Bronchial epithelial cell (primary cell): ENCODE measurements around the gene MITD1. TPM values are rescaled to one million over a fixed set of nuclear protein-coding genes. Genes with fewer than 3 reads are reported as not detected.
"Not testable (repeated sequence)": the region's sequence is repeated elsewhere in the genome, so short reads cannot be mapped to it uniquely, and the experiment has no call there.

Experiments used
- DNase-seq: peaks from one replicate; pipeline ENCODE4 v3.0.0-alpha.2; 2010; ENCODE audit warnings: low read depth
- FAIRE-seq: peaks from 2 replicates; lab custom pipeline; 2011; peaks lifted over from hg19 to GRCh38; lab: Jason Lieb, UNC
- H3K27me3 ChIP-seq: 2 replicates; pipeline ENCODE4 v1.5.1; 2011; ENCODE audit warnings: low read length; ENCODE audit not compliant: control insufficient read depth, insufficient read depth
- H3K36me3 ChIP-seq: 2 replicates; pipeline ENCODE4 v1.5.1; 2011; ENCODE audit warnings: low read length; ENCODE audit not compliant: control insufficient read depth, insufficient read depth
- H3K4me3 ChIP-seq: 2 replicates; pipeline ENCODE4 v1.5.1; 2011; ENCODE audit warnings: mild to moderate bottlenecking, low read depth, low read length, control low read depth
- CTCF ChIP-seq: IDR thresholded peaks from 2 replicates; pipeline ENCODE4 v1.5.1; 2011; ENCODE audit warnings: mild to moderate bottlenecking, moderate library complexity, low read length, control low read depth, inconsistent platforms; ENCODE audit not compliant: insufficient read depth, severe bottlenecking
- total RNA-seq: library from RNA; depleted of rRNA; stranded (reverse); fragments of >200 nt; gene quantifications from 2 replicates; pipeline ENCODE4 v1.2.1, GENCODE V29; 2014

The MITD1 gene
- total RNA-seq, 1 donor from 2014 or later, result 17.9 TPM

- peak; percentile 17 for DNase-seq
- no peak for FAIRE-seq
- no peaks in the 10 kb centered on the region for H3K27me3 ChIP-seq
- no peak for TF ChIP-seq CTCF
- no peaks in the 10 kb centered on the region for H3K36me3 ChIP-seq
- no peak overlapping the region for H3K4me3 ChIP-seq
Measured at GRCh38 chr2:99139003-99139402, 41.9 kb downstream of the MITD1 start.

DNA sequence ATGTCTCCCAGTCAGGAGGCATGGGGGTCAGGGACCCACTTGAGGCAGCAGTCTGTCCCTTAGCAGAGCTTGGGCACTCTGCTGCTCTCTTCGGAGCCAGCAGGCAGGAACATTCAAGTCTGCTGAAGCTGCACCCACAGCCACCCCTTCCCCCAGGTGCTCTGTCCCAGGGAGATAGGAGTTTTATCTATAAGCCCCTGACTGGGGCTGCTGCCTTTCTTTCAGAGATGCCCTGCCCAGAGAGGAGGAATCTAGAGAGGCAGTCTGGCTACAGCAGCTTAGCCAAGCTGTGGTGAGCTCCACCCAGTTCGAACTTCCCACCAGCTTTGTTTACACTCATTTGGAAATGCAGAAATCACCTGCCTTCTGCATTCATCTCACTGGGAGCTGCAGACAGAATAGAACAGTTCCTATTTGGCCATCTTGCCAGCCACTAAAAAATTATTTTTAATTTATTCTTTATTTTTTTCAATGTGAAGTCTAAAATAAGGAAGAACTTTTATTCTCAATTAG is 45.8 kb downstream of the MITD1 start:
- not testable (repeated sequence) for FAIRE-seq, H3K4me3 ChIP-seq, DNase-seq, H3K36me3 ChIP-seq, H3K27me3 ChIP-seq

DNA sequence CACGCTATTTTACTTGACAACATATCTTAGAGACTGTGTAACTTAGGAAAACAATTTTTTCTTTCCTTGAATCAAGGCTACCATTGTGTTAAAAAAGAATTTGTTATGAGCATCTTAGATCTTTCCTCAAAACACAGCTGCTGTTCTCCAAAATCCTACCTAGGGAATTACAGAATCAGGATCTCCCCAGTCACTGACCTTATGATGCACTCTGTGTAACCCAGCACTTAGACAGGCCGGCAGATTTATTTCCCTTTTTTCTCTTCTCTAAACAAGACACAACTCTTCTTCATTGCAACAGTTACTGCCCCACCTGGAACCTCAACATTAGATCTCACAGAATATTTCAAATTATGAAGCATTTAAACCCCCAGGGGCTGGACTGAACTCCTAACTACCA is 52.9 kb downstream of the MITD1 start:
- FAIRE-seq, result peak; percentile 28
- no peaks in the 10 kb centered on the region for H3K27me3 ChIP-seq
- no peak overlapping the region for H3K4me3 ChIP-seq
- TF ChIP-seq CTCF, result no peak
- no peaks in the 10 kb centered on the region for H3K36me3 ChIP-seq
- DNase-seq, result no peak

Other genes with a start within 250 kb of the MITD1 start
- 0.26 and 1.4 TPM in 2 replicates for gene CRACDL, start 244.8 kb downstream of the MITD1 start, total RNA-seq
- 0.90 and 1.1 TPM in 2 replicates for gene C2orf15, start 39.4 kb downstream of the MITD1 start, total RNA-seq
- gene TSGA10, start 26.1 kb downstream of the MITD1 start, total RNA-seq, result 3.4 and 8.4 TPM in 2 replicates
- gene LIPT1, start 26.1 kb downstream of the MITD1 start, total RNA-seq, result 4.2 and 4.5 TPM in 2 replicates
- gene MRPL30, start 126 bp upstream of the MITD1 start, total RNA-seq, result 21.5 and 22.6 TPM in 2 replicates
- not detected in 2 replicates for gene LYG2, start 74.6 kb upstream of the MITD1 start, total RNA-seq
- gene LYG1, start 120.1 kb upstream of the MITD1 start, total RNA-seq, result 0.26 and 0.77 TPM in 2 replicates
- gene TXNDC9, start 155.3 kb upstream of the MITD1 start, total RNA-seq, result 53.6 and 58.2 TPM in 2 replicates
- 21.3 and 23.9 TPM in 2 replicates for gene EIF5B, start 156.3 kb upstream of the MITD1 start, total RNA-seq